HG02884 (cell line): Measurements from ENCODE around the gene MYZAP.

ENCODE experiments used
- ATAC-seq: cut with Tn5 transposase; IDR thresholded peaks from one replicate; pipeline ENCODE4 v1.9.1; 2021; ENCODE audit warnings: mild to moderate bottlenecking, moderate library complexity; ENCODE audit not compliant: unreplicated experiment

The MYZAP gene

GRCh38 chr15:57591822-57592367, at the start of gene MYZAP:
MYZAP (plus strand) TSS chr15:57591904; CDS start chr15:57592035, 131 bp downstream.
- no peak for ATAC-seq

- no peak for ATAC-seq
These were observed 49.2 kb upstream of the MYZAP start for GRCh38 chr15:57542505-57542817.

- ATAC-seq, result no peak
These were observed 46.7 kb upstream of the MYZAP start for GRCh38 chr15:57544848-57545480.

- no peak for ATAC-seq
These were observed 45.7 kb upstream of the MYZAP start for GRCh38 chr15:57545995-57546394.

- no peak for ATAC-seq
These were observed 44.4 kb upstream of the MYZAP start for GRCh38 chr15:57547243-57547755.

- no peak for ATAC-seq
These were observed 43.4 kb upstream of the MYZAP start for GRCh38 chr15:57548351-57548750.

- ATAC-seq, result no peak
These were observed 42.9 kb upstream of the MYZAP start for GRCh38 chr15:57548835-57549234.

GRCh38 chr15:57549935-57550334, 41.8 kb upstream of the MYZAP start:
- ATAC-seq, result no peak

- no peak for ATAC-seq
These were observed 41.1 kb upstream of the MYZAP start for GRCh38 chr15:57550640-57551039.

GRCh38 chr15:57551715-57552677, 39.7 kb upstream of the MYZAP start:
- ATAC-seq, result no peak

GRCh38 chr15:57552678-57553334, 38.9 kb upstream of the MYZAP start:
- ATAC-seq, result no peak

GRCh38 chr15:57553526-57553925, 38.2 kb upstream of the MYZAP start:
- no peak for ATAC-seq

GRCh38 chr15:57554063-57554811, 37.5 kb upstream of the MYZAP start:
- ATAC-seq, result no peak

- no peak for ATAC-seq
These were observed 36.9 kb upstream of the MYZAP start for GRCh38 chr15:57554812-57555179.

GRCh38 chr15:57555270-57555669, 36.4 kb upstream of the MYZAP start:
- ATAC-seq, result no peak

- no peak for ATAC-seq
These were observed 35.7 kb upstream of the MYZAP start for GRCh38 chr15:57556040-57556439.

GRCh38 chr15:57557267-57557666, 34.4 kb upstream of the MYZAP start:
- no peak for ATAC-seq

- ATAC-seq, result no peak
These were observed 33.9 kb upstream of the MYZAP start for GRCh38 chr15:57557810-57558209.

- no peak for ATAC-seq
These were observed 31.8 kb upstream of the MYZAP start for GRCh38 chr15:57559875-57560274.

GRCh38 chr15:57561041-57561711, 30.5 kb upstream of the MYZAP start:
- ATAC-seq, result peak; percentile 80
